Measurements from ENCODE around the gene THOC1.
"Not testable (repeated sequence)": the region's sequence is repeated elsewhere in the genome, so short reads cannot be mapped to it uniquely, and the experiment has no call there.

Gene THOC1, protein sequence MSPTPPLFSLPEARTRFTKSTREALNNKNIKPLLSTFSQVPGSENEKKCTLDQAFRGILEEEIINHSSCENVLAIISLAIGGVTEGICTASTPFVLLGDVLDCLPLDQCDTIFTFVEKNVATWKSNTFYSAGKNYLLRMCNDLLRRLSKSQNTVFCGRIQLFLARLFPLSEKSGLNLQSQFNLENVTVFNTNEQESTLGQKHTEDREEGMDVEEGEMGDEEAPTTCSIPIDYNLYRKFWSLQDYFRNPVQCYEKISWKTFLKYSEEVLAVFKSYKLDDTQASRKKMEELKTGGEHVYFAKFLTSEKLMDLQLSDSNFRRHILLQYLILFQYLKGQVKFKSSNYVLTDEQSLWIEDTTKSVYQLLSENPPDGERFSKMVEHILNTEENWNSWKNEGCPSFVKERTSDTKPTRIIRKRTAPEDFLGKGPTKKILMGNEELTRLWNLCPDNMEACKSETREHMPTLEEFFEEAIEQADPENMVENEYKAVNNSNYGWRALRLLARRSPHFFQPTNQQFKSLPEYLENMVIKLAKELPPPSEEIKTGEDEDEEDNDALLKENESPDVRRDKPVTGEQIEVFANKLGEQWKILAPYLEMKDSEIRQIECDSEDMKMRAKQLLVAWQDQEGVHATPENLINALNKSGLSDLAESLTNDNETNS

GRCh38 chr18:267688-268552, at the start of gene THOC1:
Gene THOC1, minus strand, starts transcription at chr18:268047. Its CDS starts 28 bp downstream, at chr18:268019.
- TF ChIP-seq, protein P1, sequence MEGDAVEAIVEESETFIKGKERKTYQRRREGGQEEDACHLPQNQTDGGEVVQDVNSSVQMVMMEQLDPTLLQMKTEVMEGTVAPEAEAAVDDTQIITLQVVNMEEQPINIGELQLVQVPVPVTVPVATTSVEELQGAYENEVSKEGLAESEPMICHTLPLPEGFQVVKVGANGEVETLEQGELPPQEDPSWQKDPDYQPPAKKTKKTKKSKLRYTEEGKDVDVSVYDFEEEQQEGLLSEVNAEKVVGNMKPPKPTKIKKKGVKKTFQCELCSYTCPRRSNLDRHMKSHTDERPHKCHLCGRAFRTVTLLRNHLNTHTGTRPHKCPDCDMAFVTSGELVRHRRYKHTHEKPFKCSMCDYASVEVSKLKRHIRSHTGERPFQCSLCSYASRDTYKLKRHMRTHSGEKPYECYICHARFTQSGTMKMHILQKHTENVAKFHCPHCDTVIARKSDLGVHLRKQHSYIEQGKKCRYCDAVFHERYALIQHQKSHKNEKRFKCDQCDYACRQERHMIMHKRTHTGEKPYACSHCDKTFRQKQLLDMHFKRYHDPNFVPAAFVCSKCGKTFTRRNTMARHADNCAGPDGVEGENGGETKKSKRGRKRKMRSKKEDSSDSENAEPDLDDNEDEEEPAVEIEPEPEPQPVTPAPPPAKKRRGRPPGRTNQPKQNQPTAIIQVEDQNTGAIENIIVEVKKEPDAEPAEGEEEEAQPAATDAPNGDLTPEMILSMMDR (IDR thresholded peaks at IDR 0.05): no peak
- Histone ChIP-seq H3K27ac (peak within 1 kb of the TSS; percentile 79 to 83), H3K4me3 (peak within 1 kb of the TSS; percentile 90)
- peak; percentile 92 for DNase-seq (ENCODE audit: low spot score)

DNA sequence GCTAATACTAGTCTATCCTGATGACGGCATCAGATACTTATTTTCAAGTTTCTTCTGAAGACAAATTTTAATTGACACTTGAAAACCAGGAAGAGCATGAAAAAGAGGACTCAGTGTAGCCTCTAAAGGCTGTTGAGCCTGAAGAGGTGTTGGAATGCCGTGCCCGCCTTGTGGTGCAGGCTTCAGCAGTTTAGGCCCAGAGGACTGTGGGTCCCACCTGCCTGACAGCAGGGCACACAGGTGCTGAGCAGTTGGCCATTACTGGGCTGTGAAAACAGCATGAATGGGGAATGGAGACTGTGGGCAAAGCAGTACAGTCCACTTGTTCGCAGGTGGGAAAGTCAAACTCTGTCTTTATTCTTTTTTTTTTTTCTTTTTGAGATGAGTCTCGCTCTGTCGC, 49.8 kb upstream of the THOC1 start:
- Histone ChIP-seq H3K4me3 (no peak overlapping the region), H3K27ac (no peak overlapping the region)
- TF ChIP-seq, protein P1 (IDR thresholded peaks at IDR 0.05): no peak
- no peak for DNase-seq (ENCODE audit: low spot score)

GRCh38 chr18:316393-316792, 48.5 kb upstream of the THOC1 start:
- DNase-seq (ENCODE audit: low spot score): no peak

GRCh38 chr18:313931-314330, 46.1 kb upstream of the THOC1 start:
- no peak overlapping the region for H3K4me3 ChIP-seq
- TF ChIP-seq, protein P1 (IDR thresholded peaks at IDR 0.05): no peak
- no peak overlapping the region for H3K27ac ChIP-seq
- no peak for DNase-seq (ENCODE audit: low spot score)

More at GRCh38 chr18:316393-316792, 48.5 kb upstream of the THOC1 start:
- TF ChIP-seq, protein P1 (IDR thresholded peaks at IDR 0.05): no peak
- no peak overlapping the region for H3K4me3 ChIP-seq
- H3K27ac ChIP-seq: no peak overlapping the region

- TF ChIP-seq, protein P1 (IDR thresholded peaks at IDR 0.05): no peak
- Histone ChIP-seq H3K27ac (no peak overlapping the region), H3K4me3 (no peak overlapping the region)
- no peak for DNase-seq (ENCODE audit: low spot score)
These were observed 44.6 kb upstream of the THOC1 start for GRCh38 chr18:312415-312814.

- H3K27ac ChIP-seq: no peak overlapping the region
- TF ChIP-seq, protein P1 (IDR thresholded peaks at IDR 0.05): no peak
- H3K4me3 ChIP-seq: no peak overlapping the region
- no peak for DNase-seq (ENCODE audit: low spot score)
These were observed 42.2 kb upstream of the THOC1 start for GRCh38 chr18:310042-310441.

DNA sequence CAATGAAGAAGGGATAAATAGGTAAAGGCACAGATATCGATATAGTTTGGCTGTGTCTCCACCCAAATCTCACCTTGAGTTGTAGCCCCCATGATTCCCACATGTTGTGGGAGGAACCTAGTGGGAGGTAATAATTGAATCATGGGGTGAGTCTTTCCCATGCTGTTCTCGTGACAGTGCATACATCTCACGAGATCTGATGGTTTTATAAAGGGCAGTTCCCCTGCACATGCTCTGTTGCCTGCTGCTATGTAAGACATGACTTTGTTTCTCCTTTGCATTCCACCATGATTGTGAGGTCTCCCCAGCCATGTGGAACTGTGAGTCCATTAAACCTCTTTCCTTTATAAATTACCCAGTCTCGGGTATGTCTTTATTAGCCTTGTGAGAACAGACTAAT, 40.2 kb upstream of the THOC1 start:
- not testable (repeated sequence) for DNase-seq (ENCODE audit: low spot score); H3K27ac ChIP-seq; H3K4me3 ChIP-seq

Measured in coronary artery (tissue), 2 donors.